Small intestine (tissue), 7 donors: ENCODE measurements around the gene LHFPL2. TPM values are rescaled to one million over a fixed set of nuclear protein-coding genes. Genes with fewer than 3 reads are reported as not detected.

ENCODE experiments used
- DNase-seq, 2 donors: peaks; one replicate each; pipeline versions ENCODE4 v3.0.0 to v3.0.0-alpha.2; 2013
- FAIRE-seq: peaks from 2 replicates; lab custom pipeline; 2012; peaks lifted over from hg19 to GRCh38; lab: Jason Lieb, UNC
- H3K27ac ChIP-seq, 3 donors: one replicate each; pipeline ENCODE4 v1.5.1; 2013; ENCODE audit warnings: low read length in 2 of 3, mild to moderate bottlenecking in 2 of 3, control low read depth in 1 of 3, inconsistent platforms in 1 of 3, low read depth in 1 of 3, moderate library complexity in 1 of 3
- H3K27me3 ChIP-seq, 3 donors: one replicate each; pipeline ENCODE4 v1.6.1; 2013; ENCODE audit warnings: low read length in 3 of 3, inconsistent platforms in 1 of 3; ENCODE audit not compliant: control insufficient read depth in 3 of 3, insufficient read depth in 3 of 3
- H3K36me3 ChIP-seq, 3 donors: one replicate each; pipeline ENCODE4 v1.6.1; 2013; ENCODE audit warnings: low read length in 3 of 3, inconsistent platforms in 1 of 3, low read depth in 1 of 3, mild to moderate bottlenecking in 1 of 3, moderate library complexity in 1 of 3; ENCODE audit not compliant: control insufficient read depth in 3 of 3, insufficient read depth in 2 of 3
- H3K4me1 ChIP-seq, 3 donors: one replicate each; pipeline ENCODE4 v1.6.1; 2013; ENCODE audit warnings: low read length in 2 of 3, inconsistent platforms in 1 of 3, low read depth in 1 of 3, mild to moderate bottlenecking in 1 of 3, moderate library complexity in 1 of 3; ENCODE audit not compliant: control insufficient read depth in 3 of 3, insufficient read depth in 2 of 3
- H3K4me3 ChIP-seq, 3 donors: one replicate each; pipeline ENCODE4 v1.5.1; 2013; ENCODE audit warnings: low read length in 3 of 3, control low read depth in 1 of 3, inconsistent platforms in 1 of 3, low read depth in 1 of 3, mild to moderate bottlenecking in 1 of 3, moderate library complexity in 1 of 3
- H3K9me3 ChIP-seq, 2 donors: one replicate each; pipeline ENCODE4 v1.6.1; 2013; ENCODE audit warnings: low read depth in 1 of 2, low read length in 1 of 2; ENCODE audit not compliant: control insufficient read depth in 2 of 2, insufficient read depth in 1 of 2
- WGBS, 3 donors: extraction: QIAGEN DNeasy Blood & Tissue Kit; methylation state at CpG; one replicate each; pipeline ENCODE4 v1.1.7; 2013; 5-methylcytosine and 5-hydroxymethylcytosine counted together
- polyA plus RNA-seq, 4 donors: library from polyadenylated mRNA; stranded (reverse) in 3 of 4; unstranded in 1 of 4; fragments of 200-250 nt in 3 of 4; fragments of 120-200 nt in 1 of 4; gene quantifications; one replicate each; pipeline versions ENCODE4 v1.2.1 to v1.2.3, GENCODE V29; 2013
- donor health status: healthy with polysubstance abuse.
- donor health status: control.
- donor health status: control.
- donor health status: Bipolar disorder and iron deficiency.
- donor health status: healthy.

LHFPL2 gene
- polyA plus RNA-seq, 4 donors, result 8.9 to 38.3 (median 13.0) TPM

GRCh38 chr5:78543292-78543691 is 105.3 kb downstream of the LHFPL2 start:
- H3K4me1 ChIP-seq, result peaks cover 0 to 14% (median 5%) of the 10 kb centered on the region in 3 donors
- FAIRE-seq (no peak), DNase-seq (no peak)
- H3K9me3 ChIP-seq, result no peaks in the 10 kb centered on the region
- no peak overlapping the region for H3K27ac ChIP-seq
- WGBS, 3 donors, result 82 to 89% (median 86%) methylated on average over 4 of the region's 4 CpGs
- no peak overlapping the region for H3K4me3 ChIP-seq
- H3K36me3 ChIP-seq, result peaks cover 0 to 20% (median 0%) of the 10 kb centered on the region in 3 donors
- no peaks in the 10 kb centered on the region for H3K27me3 ChIP-seq

DNA sequence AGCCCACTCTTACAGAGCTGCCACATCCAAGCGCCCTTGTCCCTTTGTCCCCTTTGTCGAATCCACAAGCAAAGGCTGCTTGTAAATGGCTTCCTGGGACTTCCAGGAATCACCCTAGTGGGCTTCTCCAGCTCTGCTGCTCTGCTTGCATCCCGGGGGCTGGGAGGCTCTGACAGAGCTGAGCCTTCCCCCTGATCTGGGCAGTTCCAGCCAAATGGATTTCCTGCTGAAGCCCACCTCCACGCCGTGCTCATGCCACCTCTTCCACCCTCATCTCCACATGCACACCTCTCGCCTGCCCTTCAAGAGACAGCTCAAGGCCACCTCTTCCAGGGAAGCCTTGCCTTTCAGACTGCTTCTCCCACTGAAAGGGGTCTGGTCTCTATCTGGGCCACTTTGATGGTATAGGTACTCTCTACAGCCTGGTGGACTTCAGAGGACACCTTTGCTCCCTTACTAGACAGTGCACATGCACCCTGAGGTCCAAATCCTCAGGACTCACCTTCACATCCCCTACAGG is 106.2 kb downstream of the LHFPL2 start:
- Histone ChIP-seq H3K27ac (no peak overlapping the region), H3K4me3 (no peak overlapping the region), H3K4me1 (peaks cover 0 to 10% (median 5%) of the 10 kb centered on the region in 3 donors), H3K9me3 (no peaks in the 10 kb centered on the region), H3K27me3 (no peaks in the 10 kb centered on the region), H3K36me3 (peaks cover 0 to 15% (median 0%) of the 10 kb centered on the region in 3 donors)
- no peak for FAIRE-seq
- no peak for DNase-seq
- 89 to 93% (median 90%) methylated on average over 6 of the region's 6 CpGs for WGBS, 3 donors

GRCh38 chr5:78541086-78541654 is 107.4 kb downstream of the LHFPL2 start:
- no peak for FAIRE-seq
- Histone ChIP-seq H3K27me3 (no peaks in the 10 kb centered on the region), H3K36me3 (peaks cover 0 to 15% (median 0%) of the 10 kb centered on the region in 3 donors), H3K4me1 (peaks cover 0 to 5% (median 4%) of the 10 kb centered on the region in 3 donors), H3K4me3 (no peak overlapping the region), H3K9me3 (no peaks in the 10 kb centered on the region), H3K27ac (peak overlapping the region in 1 of 3 donors; percentile 28)
- no peak for DNase-seq
- WGBS, 3 donors, result 86 to 94% (median 91%) methylated on average over 10 of the region's 10 CpGs

DNA sequence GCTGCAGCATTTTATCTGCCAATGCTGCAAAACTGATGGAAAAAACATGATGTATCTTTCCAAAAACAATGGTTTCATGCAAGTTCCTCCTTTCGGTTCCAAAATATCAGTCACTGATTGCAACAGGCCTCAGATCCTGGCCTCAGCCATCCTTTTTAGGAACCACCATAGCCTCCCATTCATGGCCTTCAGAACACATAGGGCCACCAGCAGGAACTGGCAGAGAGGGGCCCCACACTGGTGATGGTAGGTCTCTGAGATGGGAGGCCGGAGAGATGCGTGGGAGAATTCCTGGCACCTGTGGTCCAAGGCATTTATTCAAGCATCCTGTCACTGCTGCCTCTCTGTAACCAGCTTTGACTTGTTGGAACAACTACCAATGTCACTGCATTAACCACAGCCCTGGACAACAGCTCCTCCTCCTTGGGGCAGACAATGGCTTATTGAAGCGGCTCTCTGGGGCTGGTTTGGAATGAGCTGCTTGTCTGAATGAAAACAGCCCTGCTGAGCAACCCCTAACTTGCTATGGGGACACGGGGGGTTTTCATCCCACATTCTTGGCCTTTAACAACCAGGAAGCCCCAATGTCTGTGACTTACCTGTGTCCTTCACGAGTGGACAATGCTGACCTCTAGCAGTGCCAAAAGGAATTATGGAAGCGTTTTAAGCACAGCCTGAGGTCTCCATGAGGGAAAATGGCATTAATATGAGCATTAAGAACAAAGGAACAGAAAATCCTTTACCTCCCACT is 108.1 kb downstream of the LHFPL2 start:
- Histone ChIP-seq H3K27ac (peak overlapping the region in 1 of 3 donors; percentile 28), H3K27me3 (no peaks in the 10 kb centered on the region), H3K4me1 (peaks cover 0 to 5% (median 4%) of the 10 kb centered on the region in 3 donors), H3K4me3 (no peak overlapping the region), H3K9me3 (no peaks in the 10 kb centered on the region), H3K36me3 (peaks cover 0 to 15% (median 0%) of the 10 kb centered on the region in 3 donors)
- no peak for DNase-seq
- FAIRE-seq, result no peak
- 83 to 90% (median 84%) methylated on average over 7 of the region's 7 CpGs for WGBS, 3 donors

GRCh38 chr5:78538240-78538850 is 110.2 kb downstream of the LHFPL2 start:
- no peak overlapping the region for H3K27ac ChIP-seq
- FAIRE-seq, result no peak
- peaks cover 0 to 20% (median 0%) of the 10 kb centered on the region in 3 donors for H3K36me3 ChIP-seq
- H3K4me3 ChIP-seq, result no peak overlapping the region
- H3K9me3 ChIP-seq, result no peaks in the 10 kb centered on the region
- DNase-seq, result no peak
- H3K27me3 ChIP-seq, result no peaks in the 10 kb centered on the region
- 35 to 68% (median 58%) methylated on average over 3 of the region's 3 CpGs for whole genome bisulfite sequencing, 3 donors
- peaks cover 0 to 5% (median 0%) of the 10 kb centered on the region in 3 donors for H3K4me1 ChIP-seq

- FAIRE-seq (no peak), DNase-seq (peak; percentile 25 to 46)
- H3K27me3 ChIP-seq, result no peaks in the 10 kb centered on the region
- peaks cover 0 to 5% (median 0%) of the 10 kb centered on the region in 3 donors for H3K4me1 ChIP-seq
- H3K27ac ChIP-seq, result no peak overlapping the region
- no peak overlapping the region for H3K4me3 ChIP-seq
- H3K9me3 ChIP-seq, result no peaks in the 10 kb centered on the region
- WGBS, 3 donors, result 65 to 81% (median 69%) methylated on average over 5 of the region's 5 CpGs
- peaks cover 0 to 21% (median 0%) of the 10 kb centered on the region in 3 donors for H3K36me3 ChIP-seq
Measured at GRCh38 chr5:78537821-78538220, 110.8 kb downstream of the LHFPL2 start.

DNA sequence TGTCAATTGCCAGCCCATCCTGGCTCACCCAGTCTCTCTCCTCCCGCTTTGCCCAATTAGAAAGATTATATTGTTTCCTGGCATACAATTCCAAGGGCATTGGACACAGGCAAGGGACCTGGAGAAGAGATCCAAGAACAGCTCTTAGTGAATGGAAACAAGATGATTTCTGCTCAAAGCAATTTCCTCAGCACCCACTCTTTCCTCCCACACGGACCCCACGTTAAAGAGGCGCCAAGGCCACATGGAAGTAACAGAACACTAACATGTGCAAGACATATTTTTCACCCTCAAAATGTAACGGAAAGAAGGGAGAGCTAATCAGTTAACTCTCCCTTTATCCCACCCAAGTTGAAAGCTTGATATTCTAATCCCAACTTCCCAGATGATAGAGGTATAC is 111.2 kb downstream of the LHFPL2 start:
- peaks cover 0 to 21% (median 0%) of the 10 kb centered on the region in 3 donors for H3K36me3 ChIP-seq
- FAIRE-seq (no peak), DNase-seq (no peak)
- H3K9me3 ChIP-seq, result no peaks in the 10 kb centered on the region
- 76 to 87% (median 80%) methylated on average over 5 of the region's 5 CpGs for WGBS, 3 donors
- H3K27ac ChIP-seq, result no peak overlapping the region
- H3K4me1 ChIP-seq, result peaks cover 0 to 5% (median 0%) of the 10 kb centered on the region in 3 donors
- no peak overlapping the region for H3K4me3 ChIP-seq
- no peaks in the 10 kb centered on the region for H3K27me3 ChIP-seq

DNA sequence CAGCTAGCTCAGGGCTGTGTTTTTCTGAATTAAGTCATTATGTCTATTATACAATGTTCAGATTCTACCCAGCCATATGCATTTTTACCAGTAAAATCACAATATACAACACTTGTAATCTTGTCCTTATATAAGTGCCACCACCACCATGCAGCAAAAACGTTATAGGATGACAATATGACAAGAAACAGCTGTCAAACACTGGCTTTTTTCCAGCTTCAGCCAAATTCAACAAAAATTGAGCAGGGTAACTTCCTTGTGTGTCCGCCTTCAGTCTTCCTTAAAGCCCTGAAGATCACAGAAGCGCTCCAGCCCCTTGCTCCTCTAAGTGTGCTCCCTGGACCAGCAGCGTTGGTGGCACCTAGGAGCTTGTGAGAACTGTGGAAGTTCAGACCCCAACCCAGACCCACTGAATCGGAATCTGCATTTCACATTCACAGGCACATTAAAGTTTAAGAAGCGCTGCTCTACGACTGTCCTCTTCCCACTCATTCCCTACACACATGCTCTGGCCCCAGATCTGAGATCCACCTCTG is 111.8 kb downstream of the LHFPL2 start:
- no peaks in the 10 kb centered on the region for H3K9me3 ChIP-seq
- H3K27me3 ChIP-seq, result no peaks in the 10 kb centered on the region
- H3K27ac ChIP-seq, result no peak overlapping the region
- peaks cover 0 to 5% (median 0%) of the 10 kb centered on the region in 3 donors for H3K4me1 ChIP-seq
- WGBS, 3 donors, result 81 to 85% (median 85%) methylated on average over 7 of the region's 7 CpGs
- no peak for DNase-seq
- peaks cover 0 to 22% (median 0%) of the 10 kb centered on the region in 3 donors for H3K36me3 ChIP-seq
- H3K4me3 ChIP-seq, result no peak overlapping the region
- FAIRE-seq, result no peak
